Measurements from ENCODE around the gene NOL8.
A peak's percentile ranks its signal among the peaks of the same experiment; 100 is the strongest.

NOL8 gene

GRCh38 chr9:92325269-92325990, at the start of gene NOL8, which contains the start of gene CENPP:
TSS of gene NOL8 (minus strand) at chr9:92325350. CDS start at chr9:92324161, 1,189 bp downstream.
TSS of gene CENPP (plus strand) at chr9:92325953.
- intact Hi-C loops (cut with DNase I), result no loop called here
- DNase-seq, result peak; percentile 82 to 95 (median 91)

GRCh38 chr9:92373167-92373566, 48.0 kb upstream of the NOL8 start:
- DNase-seq, result no peak
- intact Hi-C loops (cut with DNase I), result no loop called here

GRCh38 chr9:92369075-92369474, 43.9 kb upstream of the NOL8 start:
- intact Hi-C loops (cut with DNase I), result no loop called here
- no peak for DNase-seq

- no peak for DNase-seq
- intact Hi-C loops (cut with DNase I), result no loop called here
Measured at GRCh38 chr9:92360083-92360482, 34.9 kb upstream of the NOL8 start.

- DNase-seq, result peak in 10 of 42 donors; percentile 7 to 41 (median 14)
- intact Hi-C loops (cut with DNase I), result no loop called here
Measured at GRCh38 chr9:92359394-92359995, 34.3 kb upstream of the NOL8 start.

GRCh38 chr9:92353051-92353450, 27.9 kb upstream of the NOL8 start:
- intact Hi-C loops (cut with DNase I), result no loop called here

GRCh38 chr9:92350740-92351133, 25.6 kb upstream of the NOL8 start:
- intact Hi-C loops (cut with DNase I), result no loop called here
- no peak for DNase-seq

More at GRCh38 chr9:92353051-92353450, 27.9 kb upstream of the NOL8 start:
- DNase-seq, result no peak

- DNase-seq, result no peak
- intact Hi-C loops (cut with DNase I), result no loop called here
Measured at GRCh38 chr9:92349771-92350739, 24.9 kb upstream of the NOL8 start.

GRCh38 chr9:92345582-92345981, 20.4 kb upstream of the NOL8 start:
- no peak for DNase-seq
- intact Hi-C loops (cut with DNase I), result no loop called here

GRCh38 chr9:92342825-92343488, 17.8 kb upstream of the NOL8 start:
- DNase-seq, result no peak
- intact Hi-C loops (cut with DNase I), result no loop called here

GRCh38 chr9:92341578-92341977, 16.4 kb upstream of the NOL8 start:
- intact Hi-C loops (cut with DNase I), result no loop called here

GRCh38 chr9:92333282-92333634, 8.1 kb upstream of the NOL8 start:
- DNase-seq, result no peak
- intact Hi-C loops (cut with DNase I), result no loop called here

More at GRCh38 chr9:92341578-92341977, 16.4 kb upstream of the NOL8 start:
- DNase-seq, result no peak

- no peak for DNase-seq
- intact Hi-C loops (cut with DNase I), result no loop called here
Measured at GRCh38 chr9:92332577-92333281, 7.6 kb upstream of the NOL8 start.

- DNase-seq, result no peak
- intact Hi-C loops (cut with DNase I), result no loop called here
Measured at GRCh38 chr9:92328225-92328624, 3.1 kb upstream of the NOL8 start.

GRCh38 chr9:92327283-92327850, 2.2 kb upstream of the NOL8 start:
- intact Hi-C loops (cut with DNase I), result no loop called here
- DNase-seq, result no peak

- DNase-seq, result no peak
Measured at GRCh38 chr9:92325991-92326500, 896 bp upstream of the NOL8 start.

GRCh38 chr9:92324889-92325268, 271 bp downstream of the NOL8 start:
- DNase-seq, result no peak
- intact Hi-C loops (cut with DNase I), result no loop called here

More at GRCh38 chr9:92325991-92326500, 896 bp upstream of the NOL8 start:
- intact Hi-C loops (cut with DNase I), result no loop called here

- intact Hi-C loops (cut with DNase I), result no loop called here
Measured at GRCh38 chr9:92324431-92324830, 719 bp downstream of the NOL8 start.

More at GRCh38 chr9:92324431-92324830, 719 bp downstream of the NOL8 start:
- DNase-seq, result no peak

Data from head of caudate nucleus (tissue), 42 donors.